IPS-18c (cell line): ENCODE data around the gene ARHGEF12.

ENCODE experiments used
- H3K4me3 ChIP-seq: 2 replicates; pipeline ENCODE4 v1.7.0; 2013; ENCODE audit warnings: low read depth, mild to moderate bottlenecking, low read length, moderate library complexity; ENCODE audit not compliant: insufficient read depth
- H3K9me3 ChIP-seq: one replicate; pipeline ENCODE4 v1.6.1; 2013; ENCODE audit warnings: mild to moderate bottlenecking, low read length, moderate library complexity; ENCODE audit not compliant: control insufficient read depth, insufficient read depth

The ARHGEF12 gene

GRCh38 chr11:120314861-120315260 lies 21.4 kb upstream of the ARHGEF12 start:
- H3K4me3 ChIP-seq = no peak overlapping the region
- H3K9me3 ChIP-seq = no peaks in the 10 kb centered on the region

GRCh38 chr11:120316880-120317688 lies 19.1 kb upstream of the ARHGEF12 start:
- H3K4me3 ChIP-seq = peak overlapping the region; percentile 29
- H3K9me3 ChIP-seq = no peaks in the 10 kb centered on the region

GRCh38 chr11:120317689-120318480 lies 18.3 kb upstream of the ARHGEF12 start:
- H3K9me3 ChIP-seq = no peaks in the 10 kb centered on the region
- H3K4me3 ChIP-seq = no peak overlapping the region

GRCh38 chr11:120318906-120319305 lies 17.3 kb upstream of the ARHGEF12 start:
- Histone ChIP-seq H3K4me3 (no peak overlapping the region), H3K9me3 (no peaks in the 10 kb centered on the region)

- H3K9me3 ChIP-seq = no peaks in the 10 kb centered on the region
- H3K4me3 ChIP-seq = peak within 1 kb of the TSS; percentile 82
These were observed 11.0 kb upstream of the ARHGEF12 start, which contains the start of gene TLCD5 for GRCh38 chr11:120324932-120325810. TSS of gene TLCD5 (plus strand) at chr11:120325299. CDS start at chr11:120327442, 2,143 bp downstream.

GRCh38 chr11:120326228-120326627 lies 10.0 kb upstream of the ARHGEF12 start:
- peak overlapping the region; percentile 82; the same call in 1 of the 2 replicates for H3K4me3 ChIP-seq
- no peaks in the 10 kb centered on the region for H3K9me3 ChIP-seq

GRCh38 chr11:120326845-120327281 lies 9.3 kb upstream of the ARHGEF12 start:
- H3K9me3 ChIP-seq = no peaks in the 10 kb centered on the region
- no peak overlapping the region for H3K4me3 ChIP-seq

GRCh38 chr11:120327311-120327710 lies 8.9 kb upstream of the ARHGEF12 start:
- no peak overlapping the region for H3K4me3 ChIP-seq
- H3K9me3 ChIP-seq = no peaks in the 10 kb centered on the region

- Histone ChIP-seq H3K4me3 (no peak overlapping the region), H3K9me3 (no peaks in the 10 kb centered on the region)
These were observed 6.7 kb upstream of the ARHGEF12 start for GRCh38 chr11:120329556-120329955.

- H3K4me3 ChIP-seq = no peak overlapping the region
- no peaks in the 10 kb centered on the region for H3K9me3 ChIP-seq
These were observed 6.2 kb upstream of the ARHGEF12 start for GRCh38 chr11:120330045-120330444.

GRCh38 chr11:120331301-120331996 lies 4.8 kb upstream of the ARHGEF12 start:
- Histone ChIP-seq H3K4me3 (no peak overlapping the region), H3K9me3 (no peaks in the 10 kb centered on the region)

- no peak overlapping the region for H3K4me3 ChIP-seq
- H3K9me3 ChIP-seq = no peaks in the 10 kb centered on the region
These were observed 3.1 kb upstream of the ARHGEF12 start for GRCh38 chr11:120332822-120333716.

GRCh38 chr11:120333801-120334200 lies 2.4 kb upstream of the ARHGEF12 start:
- H3K9me3 ChIP-seq = no peaks in the 10 kb centered on the region

GRCh38 chr11:120334332-120334731 lies 1.9 kb upstream of the ARHGEF12 start:
- no peaks in the 10 kb centered on the region for H3K9me3 ChIP-seq
- no peak overlapping the region for H3K4me3 ChIP-seq

More at GRCh38 chr11:120333801-120334200, 2.4 kb upstream of the ARHGEF12 start:
- no peak overlapping the region for H3K4me3 ChIP-seq

GRCh38 chr11:120334894-120335462 lies 1.2 kb upstream of the ARHGEF12 start:
- Histone ChIP-seq H3K9me3 (no peaks in the 10 kb centered on the region), H3K4me3 (peak overlapping the region; percentile 88)
